Measurements from ENCODE around the gene TMED3. TPM values are rescaled to one million over a fixed set of nuclear protein-coding genes. Genes with fewer than 3 reads are reported as not detected.

Gene TMED3
- total and polyA plus RNA-seq, 9 of the 15 experiments (the other 6 are each of a cell fraction or from before 2014, with no cell fraction given): 6.1 to 89.6 (median 51.4) TPM

DNA sequence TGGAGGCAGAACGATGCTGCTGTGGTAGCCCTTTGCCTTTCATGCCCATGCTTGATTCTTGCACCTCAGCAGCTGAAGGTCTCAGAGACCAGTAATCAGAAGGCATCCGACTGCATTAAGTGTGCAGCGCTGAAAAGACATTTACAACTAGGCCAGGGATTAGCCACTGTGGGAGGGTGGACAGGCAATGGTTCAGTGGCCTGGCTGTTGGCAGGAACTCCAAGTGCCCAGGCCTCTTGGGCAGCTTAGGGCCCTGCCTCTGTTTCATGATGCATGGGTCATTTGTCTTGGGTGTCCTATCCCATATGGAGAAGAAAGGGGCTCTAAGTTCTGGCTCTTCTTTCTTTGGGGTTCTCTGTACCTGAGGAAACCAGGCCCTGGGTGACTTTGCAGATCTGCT lies 11.4 kb downstream of the TMED3 start:
- H3K27me3 ChIP-seq (ENCODE audit: control insufficient read depth in 2 of 2, insufficient read depth in 2 of 2, low read length in 2 of 2): no peaks in the 10 kb centered on the region
- no peaks in the 10 kb centered on the region for H3K4me1 ChIP-seq (replicated peaks in 1 of 2; ENCODE audit: control insufficient read depth in 2 of 2, insufficient read depth in 2 of 2, low read length in 2 of 2)
- TF ChIP-seq CAMTA2 (CRISPR knock-in tag; conservative IDR thresholded peaks at IDR 0.05) (no peak), ESRRA (IDR thresholded peaks at IDR 0.05; ENCODE audit: borderline replicate concordance, low read depth) (no peak), ARID2 (IDR thresholded peaks at IDR 0.05) (no peak), ATF7 (IDR thresholded peaks at IDR 0.05) (no peak), IRF2 (CRISPR knock-in tag; IDR thresholded peaks at IDR 0.05) (no peak)
- H3K79me2 ChIP-seq (ENCODE audit: control insufficient read depth, insufficient read depth, low read length): no peaks in the 10 kb centered on the region; the same call in 2 of the 3 replicates
- in situ Hi-C loops (cut with MboI) (no loop called here), intact Hi-C loops (cut with micrococcal nuclease) (no loop called here)
- ATAC-seq (no peak), FAIRE-seq (no peak), DNase-seq (ENCODE audit: extremely low read depth in 1 of 4, low spot score in 3 of 4) (no peak)
- no peak overlapping the region for H3K27ac ChIP-seq (ENCODE audit: extremely low read depth, low read depth, low read length)
- no peak overlapping the region for H3K4me2 ChIP-seq (ENCODE audit: insufficient read depth, low read length)
- 100% methylated on average over 3 of the region's 3 CpGs for WGBS (ENCODE audit: insufficient coverage, low coverage, missing lambda C conversion rate)
- H3K9me1 ChIP-seq (ENCODE audit: control insufficient read depth, insufficient read depth, low read length): peaks cover 2% of the 10 kb centered on the region
- ChIA-PET POLR2A (interaction anchor here (1.0 to 2.0 kb wide), 2 partner anchors 11 to 13 kb away, joined by 3 to 11 read pairs; partner anchors contain the start of gene TMED3), CTCF (ENCODE audit: low intra/inter-chr PET ratio) (no interaction called here)
- peak overlapping the region in 1 of 2 experiments; percentile 41; a peak in 1 of 4 replicates for H3K9ac ChIP-seq (ENCODE audit: insufficient read depth in 1 of 2, low read depth in 2 of 2, low read length in 2 of 2)
- H3K4me3 ChIP-seq: no peak overlapping the region
- BruUV-seq (replicated peaks): no TSS peak
- H2AFZ ChIP-seq (ENCODE audit: low read depth, low read length): no peak overlapping the region
- H3K9me3 ChIP-seq (replicated peaks; ENCODE audit: control insufficient read depth, insufficient read depth, low read depth, low read length): no peaks in the 10 kb centered on the region
- H3K36me3 ChIP-seq (ENCODE audit: control insufficient read depth, insufficient read depth, low read length): peaks cover 75% of the 10 kb centered on the region
- H4K20me1 ChIP-seq (replicated peaks; ENCODE audit: control insufficient read depth, insufficient read depth, low read length): no peaks in the 10 kb centered on the region; the same call in 1 of the 2 replicates

- Histone ChIP-seq H2AFZ (ENCODE audit: low read depth, low read length) (no peak overlapping the region), H3K27me3 (ENCODE audit: control insufficient read depth in 2 of 2, insufficient read depth in 2 of 2, low read length in 2 of 2) (no peaks in the 10 kb centered on the region), H3K4me1 (replicated peaks in 1 of 2; ENCODE audit: control insufficient read depth in 2 of 2, insufficient read depth in 2 of 2, low read length in 2 of 2) (no peaks in the 10 kb centered on the region), H3K4me2 (ENCODE audit: insufficient read depth, low read length) (no peak overlapping the region), H3K79me2 (ENCODE audit: control insufficient read depth, insufficient read depth, low read length) (no peaks in the 10 kb centered on the region; the same call in 2 of the 3 replicates), H3K9ac (ENCODE audit: insufficient read depth in 1 of 2, low read depth in 2 of 2, low read length in 2 of 2) (no peak overlapping the region), H3K9me1 (ENCODE audit: control insufficient read depth, insufficient read depth, low read length) (peaks cover 2% of the 10 kb centered on the region), H3K36me3 (ENCODE audit: control insufficient read depth, insufficient read depth, low read length) (peaks cover 72% of the 10 kb centered on the region), H3K9me3 (replicated peaks; ENCODE audit: control insufficient read depth, insufficient read depth, low read depth, low read length) (no peaks in the 10 kb centered on the region), H3K4me3 (no peak overlapping the region), H3K27ac (ENCODE audit: extremely low read depth, low read depth, low read length) (no peak overlapping the region), H4K20me1 (replicated peaks; ENCODE audit: control insufficient read depth, insufficient read depth, low read length) (no peaks in the 10 kb centered on the region; the same call in 1 of the 2 replicates)
- FAIRE-seq (no peak), DNase-seq (ENCODE audit: extremely low read depth in 1 of 4, low spot score in 3 of 4) (no peak), ATAC-seq (no peak)
- TF ChIP-seq, protein P1, sequence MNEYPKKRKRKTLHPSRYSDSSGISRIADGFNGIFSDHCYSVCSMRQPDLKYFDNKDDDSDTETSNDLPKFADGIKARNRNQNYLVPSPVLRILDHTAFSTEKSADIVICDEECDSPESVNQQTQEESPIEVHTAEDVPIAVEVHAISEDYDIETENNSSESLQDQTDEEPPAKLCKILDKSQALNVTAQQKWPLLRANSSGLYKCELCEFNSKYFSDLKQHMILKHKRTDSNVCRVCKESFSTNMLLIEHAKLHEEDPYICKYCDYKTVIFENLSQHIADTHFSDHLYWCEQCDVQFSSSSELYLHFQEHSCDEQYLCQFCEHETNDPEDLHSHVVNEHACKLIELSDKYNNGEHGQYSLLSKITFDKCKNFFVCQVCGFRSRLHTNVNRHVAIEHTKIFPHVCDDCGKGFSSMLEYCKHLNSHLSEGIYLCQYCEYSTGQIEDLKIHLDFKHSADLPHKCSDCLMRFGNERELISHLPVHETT (CRISPR knock-in tag; conservative IDR thresholded peaks at IDR 0.05 in 1 of 2, IDR thresholded peaks at IDR 0.05 in 1 of 2): no peak
- TF ChIP-seq HNRNPK (IDR thresholded peaks at IDR 0.05; ENCODE audit: low read depth, low read length, poor library complexity, severe bottlenecking) (no peak), MAFK (IDR thresholded peaks at IDR 0.05; ENCODE audit: low read length) (no peak), NR2F6 (CRISPR knock-in tag; IDR thresholded peaks at IDR 0.05) (no peak), YY1 (IDR thresholded peaks at IDR 0.05; ENCODE audit: borderline replicate concordance in 1 of 3, control insufficient read depth in 1 of 3, extremely low read depth in 1 of 3, insufficient read depth in 3 of 3, insufficient read length in 1 of 3, insufficient replicate concordance in 2 of 3, low read depth in 1 of 3, low read length in 2 of 3) (no peak), ZNF175 (CRISPR knock-in tag; IDR thresholded peaks at IDR 0.05; ENCODE audit: low read depth) (no peak)
- no TSS peak for BruUV-seq (replicated peaks)
- intact Hi-C loops (cut with micrococcal nuclease): no loop called here
- ChIA-PET CTCF (ENCODE audit: low intra/inter-chr PET ratio) (no interaction called here), POLR2A (interaction anchor here (1.0 kb wide), 1 partner anchor 13 kb away, joined by 3 read pairs; no protein-coding TSS in a partner anchor)
- in situ Hi-C loops (cut with MboI): no loop called here
- WGBS (ENCODE audit: insufficient coverage, low coverage, missing lambda C conversion rate): 82% methylated on average over 6 of the region's 6 CpGs
Measured at GRCh38 chr15:79322945-79323344, 12.0 kb downstream of the TMED3 start.
